HEK293 (cell line): Measurements from ENCODE around the gene MACIR.
A peak's percentile ranks its signal among the peaks of the same experiment; 100 is the strongest.

ENCODE experiments used
- ELK4 ChIP-seq: IDR thresholded peaks from 2 replicates; pipeline ENCODE4 v1.6.1; 2011; ENCODE audit warnings: mild to moderate bottlenecking, low read depth, low read length, borderline replicate concordance
- KLF1 ChIP-seq: fragments of 450-650 bp; formaldehyde crosslinking; IDR thresholded peaks from 2 replicates; pipeline ENCODE4 v1.5.1; 2016; ENCODE audit warnings: missing biosample characterization, missing genetic modification characterization
- KLF9 ChIP-seq: fragments of 450-650 bp; formaldehyde crosslinking; IDR thresholded peaks from 2 replicates; pipeline ENCODE4 v1.5.1; 2016; ENCODE audit warnings: missing biosample characterization, missing genetic modification characterization, low read depth
- OSR2 ChIP-seq: fragments of 450-650 bp; formaldehyde crosslinking; IDR thresholded peaks from 2 replicates; pipeline ENCODE4 v1.5.1; 2016; ENCODE audit warnings: missing biosample characterization, missing genetic modification characterization
- PRDM1 ChIP-seq: fragments of 450-650 bp; formaldehyde crosslinking; IDR thresholded peaks from 2 replicates; pipeline ENCODE4; 2016; ENCODE audit warnings: missing biosample characterization, missing genetic modification characterization
- PRDM10 ChIP-seq: fragments of 450-650 bp; formaldehyde crosslinking; IDR thresholded peaks from 2 replicates; pipeline ENCODE4 v1.5.1; 2016; ENCODE audit warnings: missing biosample characterization, missing genetic modification characterization
- SP3 ChIP-seq: fragments of 450-650 bp; formaldehyde crosslinking; IDR thresholded peaks from 2 replicates; pipeline ENCODE4 v1.5.1; 2016; ENCODE audit warnings: missing biosample characterization, missing genetic modification characterization
- SP7 ChIP-seq: fragments of 450-650 bp; formaldehyde crosslinking; IDR thresholded peaks from 2 replicates; pipeline ENCODE4 v1.5.1; 2016; ENCODE audit warnings: missing biosample characterization, missing genetic modification characterization
- TSHZ1 ChIP-seq: fragments of 450-650 bp; formaldehyde crosslinking; IDR thresholded peaks from 2 replicates; pipeline ENCODE4 v1.5.1; 2016; ENCODE audit warnings: missing biosample characterization, missing genetic modification characterization, borderline replicate concordance
- ZBTB8A ChIP-seq: fragments of 450-650 bp; formaldehyde crosslinking; IDR thresholded peaks from 2 replicates; pipeline ENCODE4 v1.5.1; 2016; ENCODE audit warnings: missing biosample characterization, missing genetic modification characterization
- ZNF155 ChIP-seq: fragments of 450-650 bp; formaldehyde crosslinking; IDR thresholded peaks from 2 replicates; pipeline ENCODE4 v1.5.1; 2016; ENCODE audit warnings: missing biosample characterization, missing genetic modification characterization
- ZNF184 ChIP-seq: fragments of 450-650 bp; IDR thresholded peaks from 2 replicates; pipeline ENCODE4 v1.5.1; 2018; ENCODE audit warnings: missing biosample characterization, mild to moderate bottlenecking, missing genetic modification characterization
- ZNF19 ChIP-seq: fragments of 450-650 bp; formaldehyde crosslinking; IDR thresholded peaks from 2 replicates; pipeline ENCODE4; 2016; ENCODE audit warnings: missing biosample characterization, missing genetic modification characterization, low read depth
- ZNF24 ChIP-seq: fragments of 450-650 bp; formaldehyde crosslinking; IDR thresholded peaks from 2 replicates; pipeline ENCODE4 v1.5.1; 2016; ENCODE audit warnings: missing biosample characterization, missing genetic modification characterization
- ZNF248 ChIP-seq: fragments of 450-650 bp; formaldehyde crosslinking; IDR thresholded peaks from 2 replicates; pipeline ENCODE4 v1.5.1; 2017; ENCODE audit warnings: missing biosample characterization, missing genetic modification characterization
- ZNF26 ChIP-seq: fragments of 450-650 bp; formaldehyde crosslinking; IDR thresholded peaks from 2 replicates; pipeline ENCODE4 v1.5.1; 2016; ENCODE audit warnings: missing biosample characterization, missing genetic modification characterization
- ZNF350 ChIP-seq: fragments of 450-650 bp; formaldehyde crosslinking; IDR thresholded peaks from 2 replicates; pipeline ENCODE4 v1.5.0; 2017; ENCODE audit warnings: missing biosample characterization, mild to moderate bottlenecking, missing genetic modification characterization
- ZNF404 ChIP-seq: fragments of 450-650 bp; formaldehyde crosslinking; IDR thresholded peaks from 2 replicates; pipeline ENCODE4 v1.5.1; 2017; ENCODE audit warnings: missing biosample characterization, missing genetic modification characterization
- ZNF423 ChIP-seq: fragments of 450-650 bp; formaldehyde crosslinking; IDR thresholded peaks from 2 replicates; pipeline ENCODE4 v1.5.1; 2016; ENCODE audit warnings: missing biosample characterization, missing genetic modification characterization
- ZNF426 ChIP-seq: fragments of 450-650 bp; formaldehyde crosslinking; IDR thresholded peaks from 2 replicates; pipeline ENCODE4 v1.5.1; 2017; ENCODE audit warnings: missing biosample characterization, missing genetic modification characterization, mild to moderate bottlenecking, inconsistent platforms, moderate library complexity
- ZNF558 ChIP-seq: fragments of 450-650 bp; formaldehyde crosslinking; IDR thresholded peaks from 2 replicates; pipeline ENCODE4 v1.5.1; 2016; ENCODE audit warnings: missing biosample characterization, missing genetic modification characterization
- ZNF626 ChIP-seq: fragments of 450-650 bp; sonication (Bioruptor Pico); formaldehyde crosslinking; IDR thresholded peaks from 2 replicates; pipeline ENCODE4 v1.5.1; 2018; ENCODE audit warnings: missing biosample characterization, missing genetic modification characterization, inconsistent platforms
- ZNF677 ChIP-seq: fragments of 450-650 bp; IDR thresholded peaks from 2 replicates; pipeline ENCODE4 v1.5.0; 2018; ENCODE audit warnings: missing biosample characterization, mild to moderate bottlenecking, missing genetic modification characterization, moderate library complexity
- TF ChIP-seq, protein P1 (sequence below): fragments of 450-650 bp; formaldehyde crosslinking; IDR thresholded peaks from 2 replicates; pipeline ENCODE4 v1.5.1; 2016; ENCODE audit warnings: missing biosample characterization, missing genetic modification characterization
- TF ChIP-seq, protein P2 (sequence below): fragments of 450-650 bp; formaldehyde crosslinking; IDR thresholded peaks from 2 replicates; pipeline ENCODE4 v1.5.1; 2016; ENCODE audit warnings: missing biosample characterization, missing genetic modification characterization

MACIR gene

DNA sequence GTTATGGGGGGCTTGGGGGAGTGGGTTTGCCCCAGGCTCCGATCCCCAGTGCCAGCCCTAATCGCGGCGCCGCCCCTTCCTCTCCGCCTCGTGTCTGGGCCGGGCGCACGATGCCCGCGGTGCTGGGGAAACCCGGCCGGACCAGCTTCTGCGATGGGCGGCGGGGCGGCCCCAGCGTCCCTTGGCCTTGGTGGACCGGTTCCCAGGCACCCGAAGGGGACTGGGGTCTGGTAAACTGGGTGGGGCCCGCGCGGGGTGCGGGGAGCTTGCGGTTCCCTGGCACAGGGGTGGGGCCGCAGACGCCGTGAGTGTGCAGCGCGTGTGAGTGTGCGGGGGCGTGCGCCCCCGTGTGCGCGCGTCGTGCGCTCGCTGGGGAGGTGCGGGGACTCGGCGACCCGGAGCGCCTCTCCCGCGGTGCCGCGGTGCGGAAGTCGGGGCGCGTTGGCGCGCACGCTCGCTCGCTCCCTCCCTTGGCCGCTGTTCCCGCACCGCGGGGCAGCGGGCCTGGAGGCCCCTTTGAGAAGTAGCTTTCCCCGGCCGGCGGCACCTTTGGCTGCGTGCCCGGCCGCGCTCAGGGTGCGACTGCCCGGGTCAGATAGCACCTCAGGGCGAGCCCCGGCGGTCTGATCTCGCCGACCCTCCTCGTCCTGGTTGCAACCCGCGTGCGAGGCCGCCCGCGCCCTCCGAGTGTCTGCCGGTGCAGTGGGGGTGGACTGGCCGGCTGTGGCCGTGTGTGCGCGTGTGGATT, 568 bp downstream of the MACIR start (continued):
- TF ChIP-seq SP3 (tag by site-specific recombination) (no peak), ZNF26 (tag by site-specific recombination) (no peak), ZNF404 (tag by site-specific recombination) (no peak), ZNF423 (tag by site-specific recombination) (peak; percentile 96), ZNF558 (tag by site-specific recombination) (no peak), ZNF677 (tag by site-specific recombination) (no peak), ZNF19 (tag by site-specific recombination) (no peak), TSHZ1 (no peak), PRDM10 (tag by site-specific recombination) (0 out of 2 replicates have a peak, but pooled peaks have one; percentile 19), PRDM1 (tag by site-specific recombination) (no peak), ZNF426 (tag by site-specific recombination) (no peak), KLF1 (tag by site-specific recombination) (peak; percentile 26; the same call in 1 of the 2 replicates), OSR2 (tag by site-specific recombination) (no peak), ZNF248 (tag by site-specific recombination) (no peak), ZNF155 (tag by site-specific recombination) (no peak), ZNF626 (no peak), ZNF24 (tag by site-specific recombination) (peak; percentile 61; the same call in 1 of the 2 replicates), ZNF350 (tag by site-specific recombination) (no peak), ZBTB8A (tag by site-specific recombination) (no peak; the same call in 1 of the 2 replicates), SP7 (tag by site-specific recombination) (peak; percentile 42), ELK4 (no peak), KLF9 (peak; percentile 68), ZNF184 (tag by site-specific recombination) (no peak)
- TF ChIP-seq, protein P1, sequence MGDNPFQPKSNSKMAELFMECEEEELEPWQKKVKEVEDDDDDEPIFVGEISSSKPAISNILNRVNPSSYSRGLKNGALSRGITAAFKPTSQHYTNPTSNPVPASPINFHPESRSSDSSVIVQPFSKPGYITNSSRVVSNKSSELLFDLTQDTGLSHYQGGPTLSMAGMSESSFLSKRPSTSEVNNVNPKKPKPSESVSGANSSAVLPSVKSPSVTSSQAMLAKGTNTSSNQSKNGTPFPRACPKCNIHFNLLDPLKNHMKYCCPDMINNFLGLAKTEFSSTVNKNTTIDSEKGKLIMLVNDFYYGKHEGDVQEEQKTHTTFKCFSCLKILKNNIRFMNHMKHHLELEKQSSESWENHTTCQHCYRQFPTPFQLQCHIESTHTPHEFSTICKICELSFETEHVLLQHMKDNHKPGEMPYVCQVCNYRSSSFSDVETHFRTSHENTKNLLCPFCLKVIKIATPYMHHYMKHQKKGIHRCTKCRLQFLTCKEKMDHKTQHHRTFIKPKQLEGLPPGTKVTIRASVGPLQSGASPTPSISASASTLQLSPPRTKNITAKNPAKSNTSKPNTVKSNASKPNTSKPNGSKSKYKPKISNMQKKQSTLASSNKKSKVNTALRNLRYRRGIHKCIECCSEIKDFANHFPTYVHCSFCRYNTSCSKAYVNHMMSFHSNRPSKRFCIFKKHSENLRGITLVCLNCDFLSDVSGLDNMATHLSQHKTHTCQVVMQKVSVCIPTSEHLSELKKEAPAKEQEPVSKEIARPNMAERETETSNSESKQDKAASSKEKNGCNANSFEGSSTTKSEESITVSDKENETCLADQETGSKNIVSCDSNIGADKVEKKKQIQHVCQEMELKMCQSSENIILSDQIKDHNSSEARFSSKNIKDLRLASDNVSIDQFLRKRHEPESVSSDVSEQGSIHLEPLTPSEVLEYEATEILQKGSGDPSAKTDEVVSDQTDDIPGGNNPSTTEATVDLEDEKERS = no peak
- TF ChIP-seq, protein P2, sequence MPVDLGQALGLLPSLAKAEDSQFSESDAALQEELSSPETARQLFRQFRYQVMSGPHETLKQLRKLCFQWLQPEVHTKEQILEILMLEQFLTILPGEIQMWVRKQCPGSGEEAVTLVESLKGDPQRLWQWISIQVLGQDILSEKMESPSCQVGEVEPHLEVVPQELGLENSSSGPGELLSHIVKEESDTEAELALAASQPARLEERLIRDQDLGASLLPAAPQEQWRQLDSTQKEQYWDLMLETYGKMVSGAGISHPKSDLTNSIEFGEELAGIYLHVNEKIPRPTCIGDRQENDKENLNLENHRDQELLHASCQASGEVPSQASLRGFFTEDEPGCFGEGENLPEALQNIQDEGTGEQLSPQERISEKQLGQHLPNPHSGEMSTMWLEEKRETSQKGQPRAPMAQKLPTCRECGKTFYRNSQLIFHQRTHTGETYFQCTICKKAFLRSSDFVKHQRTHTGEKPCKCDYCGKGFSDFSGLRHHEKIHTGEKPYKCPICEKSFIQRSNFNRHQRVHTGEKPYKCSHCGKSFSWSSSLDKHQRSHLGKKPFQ (tag by site-specific recombination) = no peak
